Mammary epithelial cell (primary cell): ENCODE measurements around the gene UBE2V1.

ENCODE experiments used
- CTCF ChIP-seq, 2 donors: IDR thresholded peaks in 1 of 2; conservative IDR thresholded peaks in 1 of 2; 2 replicates each; pipeline ENCODE4 v1.5.1; 2011 to 2012; ENCODE audit warnings: inconsistent platforms in 2 of 2, low read length in 2 of 2, mild to moderate bottlenecking in 2 of 2, control low read depth in 1 of 2, low read depth in 1 of 2; ENCODE audit not compliant: insufficient read depth in 1 of 2; ENCODE audit errors: extremely low read depth in 1 of 2
- EZH2 ChIP-seq: IDR thresholded peaks from 2 replicates; pipeline ENCODE4 v1.6.1; 2012; ENCODE audit warnings: low read length, inconsistent platforms, borderline replicate concordance

GRCh38 chr20:50130356-50130723 lies 17.4 kb upstream of the UBE2V1 start:
- TF ChIP-seq EZH2 (no peak), CTCF (conservative IDR thresholded peaks at IDR 0.05 in 1 of 2, IDR thresholded peaks at IDR 0.05 in 1 of 2; ENCODE audit: extremely low read depth in 1 of 2, insufficient read depth in 1 of 2, low read depth in 1 of 2, low read length in 2 of 2) (no peak)
